NK-92 treated with Interleukin-12 subunit alpha and Interleukin-12 subunit beta, amount 100 ng/mL, for 24 hours (cell line): ENCODE measurements around the gene MAZ.
A peak's percentile ranks its signal among the peaks of the same experiment; 100 is the strongest.
"Not testable (repeated sequence)": the region's sequence is repeated elsewhere in the genome, so short reads cannot be mapped to it uniquely, and the experiment has no call there.

Experiments
- DNase-seq: peaks from one replicate; lab custom pipeline; 2025; lab: John Stamatoyannopoulos, UW

MAZ gene

GRCh38 chr16:29825145-29826044, 19.1 kb downstream of the MAZ start:
- no peak for DNase-seq

GRCh38 chr16:29826342-29826695, 20.0 kb downstream of the MAZ start:
- DNase-seq, result no peak

GRCh38 chr16:29830774-29831173, 24.4 kb downstream of the MAZ start:
- DNase-seq, result no peak

- DNase-seq, result no peak
These were observed 25.2 kb downstream of the MAZ start for GRCh38 chr16:29831490-29831889.

- DNase-seq, result not testable (repeated sequence)
These were observed 26.9 kb downstream of the MAZ start for GRCh38 chr16:29833219-29833618.

GRCh38 chr16:29834079-29834478, 27.8 kb downstream of the MAZ start:
- DNase-seq, result no peak

GRCh38 chr16:29835926-29836325, 29.6 kb downstream of the MAZ start:
- no peak for DNase-seq

GRCh38 chr16:29836623-29837022, 30.3 kb downstream of the MAZ start:
- no peak for DNase-seq

GRCh38 chr16:29837841-29838240, 31.5 kb downstream of the MAZ start:
- no peak for DNase-seq

- DNase-seq, result no peak
These were observed 33.5 kb downstream of the MAZ start for GRCh38 chr16:29839822-29840221.

GRCh38 chr16:29840240-29840639, 33.9 kb downstream of the MAZ start:
- no peak for DNase-seq

GRCh38 chr16:29841631-29842030, 35.3 kb downstream of the MAZ start:
- DNase-seq, result no peak

GRCh38 chr16:29842732-29843346, 36.5 kb downstream of the MAZ start:
- DNase-seq, result no peak

GRCh38 chr16:29843931-29844330, 37.6 kb downstream of the MAZ start:
- no peak for DNase-seq

GRCh38 chr16:29844575-29845331, 38.4 kb downstream of the MAZ start:
- DNase-seq, result no peak

GRCh38 chr16:29845656-29846055, 39.3 kb downstream of the MAZ start:
- DNase-seq, result no peak

- peak; percentile 57 for DNase-seq
These were observed 42.3 kb downstream of the MAZ start for GRCh38 chr16:29848420-29849297.

GRCh38 chr16:29849505-29849904, 43.2 kb downstream of the MAZ start:
- no peak for DNase-seq

- DNase-seq, result no peak
These were observed 44.7 kb downstream of the MAZ start for GRCh38 chr16:29850998-29851397.

- DNase-seq, result no peak
These were observed 46.3 kb downstream of the MAZ start for GRCh38 chr16:29852654-29853053.

GRCh38 chr16:29854520-29855100, 48.3 kb downstream of the MAZ start:
- DNase-seq, result no peak
